HG03139 (cell line): ENCODE data around the gene YES1.

Source experiments
- ATAC-seq: cut with Tn5 transposase; IDR thresholded peaks from one replicate; pipeline ENCODE4 v1.9.1; 2021; ENCODE audit not compliant: unreplicated experiment

The YES1 gene

GRCh38 chr18:811892-812375, at the start of gene YES1:
TSS of gene YES1 (minus strand) at chr18:812242. CDS start at chr18:756827, 55,415 bp downstream.
- peak; percentile 47 for ATAC-seq

GRCh38 chr18:857986-858385, 45.9 kb upstream of the YES1 start:
- ATAC-seq = no peak

GRCh38 chr18:853471-853870, 41.4 kb upstream of the YES1 start:
- no peak for ATAC-seq

DNA sequence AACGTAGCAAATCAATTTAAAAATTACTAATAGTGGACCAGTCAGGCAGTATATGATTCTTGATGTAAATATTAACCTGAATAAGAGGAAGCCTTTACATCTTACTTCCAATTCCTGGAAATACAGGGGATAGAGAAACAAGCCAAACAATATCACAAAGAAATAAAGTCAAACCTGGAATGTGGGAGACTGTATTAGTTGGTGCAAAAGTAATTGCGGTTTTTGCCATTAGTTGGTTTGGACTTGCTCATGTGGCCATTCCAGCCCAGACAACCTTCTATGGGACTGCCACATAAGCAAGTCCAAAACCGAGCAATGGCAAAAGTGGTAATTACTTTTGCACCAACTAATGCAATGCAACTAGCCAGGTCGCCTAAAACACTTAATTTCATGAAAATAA, 38.9 kb upstream of the YES1 start:
- ATAC-seq = no peak

GRCh38 chr18:849021-849420, 37.0 kb upstream of the YES1 start:
- ATAC-seq = no peak

- ATAC-seq = no peak
Measured at GRCh38 chr18:848062-848861, 36.2 kb upstream of the YES1 start.

GRCh38 chr18:845152-845819, 33.2 kb upstream of the YES1 start:
- no peak for ATAC-seq

GRCh38 chr18:841647-842370, 29.8 kb upstream of the YES1 start:
- ATAC-seq = no peak

DNA sequence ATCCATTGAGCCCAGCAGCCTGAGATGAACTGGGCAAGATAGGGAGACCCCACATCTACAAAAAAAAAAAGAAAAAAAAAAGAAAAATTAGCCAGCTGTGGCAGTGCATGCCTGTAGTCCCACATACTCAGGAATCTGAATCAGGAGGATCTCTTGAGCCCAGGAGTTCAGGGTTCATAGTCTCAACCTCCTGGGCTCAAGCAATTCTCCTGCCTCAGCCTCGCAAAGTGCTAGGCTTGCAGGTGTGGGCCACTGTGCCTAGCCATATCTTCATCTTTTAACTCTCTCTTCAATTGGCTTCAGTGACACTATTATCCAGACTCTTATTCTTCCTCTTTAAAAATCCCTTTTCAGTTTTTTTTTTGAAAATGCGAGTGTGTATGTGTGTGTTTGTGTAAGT, 28.5 kb upstream of the YES1 start:
- ATAC-seq = no peak

- ATAC-seq = no peak
Measured at GRCh38 chr18:840023-840408, 28.0 kb upstream of the YES1 start.

- ATAC-seq = peak; percentile 88
Measured at GRCh38 chr18:839224-840022, 27.4 kb upstream of the YES1 start.

GRCh38 chr18:837922-838321, 25.9 kb upstream of the YES1 start:
- ATAC-seq = no peak

GRCh38 chr18:834082-834720, 22.2 kb upstream of the YES1 start:
- ATAC-seq = no peak

GRCh38 chr18:833197-833596, 21.2 kb upstream of the YES1 start:
- ATAC-seq = no peak

DNA sequence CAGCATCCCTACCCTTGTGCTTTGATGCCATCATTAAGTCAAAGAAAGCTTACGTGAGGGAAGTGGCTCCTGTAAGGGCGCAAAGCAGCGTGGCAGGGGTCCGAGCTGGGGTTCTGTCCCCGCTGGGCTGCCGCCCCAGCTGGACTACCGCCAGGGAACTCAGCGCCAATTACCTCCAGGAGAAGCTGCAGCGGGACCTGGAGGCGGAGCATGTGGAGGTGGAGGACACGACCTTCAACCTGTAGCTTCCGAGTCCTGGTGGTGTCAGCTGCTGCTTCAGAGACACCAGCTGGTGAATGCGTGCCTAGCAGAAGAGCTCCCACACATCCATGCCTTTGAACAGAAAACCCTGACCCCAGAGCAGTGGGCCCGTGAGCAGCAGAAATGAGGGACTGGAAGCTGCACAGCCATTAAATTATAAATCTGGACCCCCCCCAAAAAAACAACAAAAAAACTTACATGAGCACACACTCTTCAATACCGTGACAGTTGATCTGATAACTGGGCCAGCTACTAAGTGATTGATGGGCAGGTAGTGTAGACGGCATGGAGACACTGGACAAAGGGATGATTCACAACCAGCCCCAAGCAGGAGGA, 20.1 kb upstream of the YES1 start:
- no peak for ATAC-seq

DNA sequence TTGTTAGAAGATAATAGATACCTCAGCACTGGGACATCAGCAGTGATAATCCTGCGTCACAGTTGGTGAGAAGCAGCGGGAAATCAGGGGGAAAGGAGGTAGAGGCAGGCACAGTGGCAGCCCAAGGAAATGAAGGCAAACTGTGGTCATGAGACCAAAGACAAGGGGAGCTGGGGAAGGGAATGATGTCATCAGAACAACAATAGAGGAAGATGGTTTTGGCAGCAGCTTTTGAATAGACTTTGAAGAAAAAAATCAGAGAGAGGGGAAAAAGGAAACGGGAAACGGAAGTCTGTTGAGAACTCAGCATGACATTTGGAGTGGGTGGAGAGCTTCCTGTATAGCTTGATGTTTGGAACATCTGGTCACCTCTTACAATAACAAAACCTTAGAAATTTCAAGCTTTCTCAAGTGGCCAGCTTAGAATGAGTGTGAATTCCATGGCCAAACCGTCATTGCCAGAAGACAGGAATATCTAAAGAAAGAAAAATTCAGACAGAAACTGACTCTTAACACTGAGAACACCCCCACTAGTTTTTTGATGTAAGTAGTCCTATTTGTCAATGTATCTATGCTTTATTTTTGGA, 18.4 kb upstream of the YES1 start:
- ATAC-seq = peak; percentile 63

DNA sequence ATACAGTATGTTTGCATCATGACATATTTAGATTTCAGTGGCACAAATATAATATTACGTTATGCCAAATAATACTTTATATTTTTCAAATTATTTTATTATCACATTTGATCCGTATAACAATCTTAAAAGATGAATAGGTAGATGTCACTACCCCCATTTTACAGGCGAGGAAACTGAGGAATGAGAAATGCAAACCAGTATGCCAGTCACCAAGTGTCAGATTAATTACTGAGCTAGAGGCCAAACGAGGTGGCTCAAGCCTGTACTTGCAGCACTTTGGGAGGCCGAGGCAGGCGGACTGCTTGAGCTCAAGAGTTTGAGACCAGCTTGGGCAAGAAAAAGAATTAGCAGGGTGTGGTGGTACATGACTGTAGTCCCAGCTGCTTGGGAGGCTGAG, 17.4 kb upstream of the YES1 start:
- no peak for ATAC-seq

- ATAC-seq = no peak
Measured at GRCh38 chr18:827093-827677, 15.1 kb upstream of the YES1 start.

- ATAC-seq = no peak
Measured at GRCh38 chr18:825891-826585, 14.0 kb upstream of the YES1 start.
